Activated CD8-positive, alpha-beta memory T cell treated with anti-CD3 and anti-CD28 coated beads, Interleukin-2, amount 50 U/mL, for 24 hours (primary cell): ENCODE data around the gene FGB.

Experiments
- DNase-seq: peaks from one replicate; pipeline ENCODE4 v3.0.0-alpha.2; 2020; ENCODE audit errors: extremely low read depth

The FGB gene

DNA sequence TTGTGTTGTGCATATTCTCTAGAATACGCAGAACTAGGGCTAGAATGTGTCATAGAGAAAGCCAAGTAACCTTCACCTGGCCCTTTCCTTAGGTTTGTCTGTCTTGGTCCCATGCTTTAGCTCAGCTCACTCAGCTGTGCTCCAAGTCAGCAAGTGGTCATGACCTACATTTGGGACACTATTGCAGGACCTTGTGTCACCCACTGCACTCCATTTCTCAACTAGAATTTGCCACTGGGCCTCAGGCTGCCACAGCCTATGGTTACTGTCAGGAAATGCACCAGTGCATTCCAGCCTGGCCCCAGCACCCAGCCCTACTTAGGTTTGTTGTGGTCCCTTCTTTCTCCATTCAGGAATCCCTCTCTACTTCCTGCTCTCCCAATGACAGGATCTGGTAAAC, 57.3 kb downstream of the FGB start:
- no peak for DNase-seq
